C4-2B (cell line): ENCODE data around the gene RAC3.

Experiments
- H3K27ac ChIP-seq: fragments of 450-650 bp; 2 replicates; pipeline ENCODE4 v1.5.1; 2017
- CTCF ChIP-seq: fragments of 450-650 bp; conservative IDR thresholded peaks from 2 replicates; pipeline ENCODE4 v1.5.1; 2017; ENCODE audit warnings: mild to moderate bottlenecking
- ZFX ChIP-seq: fragments of 450-650 bp; IDR thresholded peaks from 2 replicates; pipeline ENCODE4 v1.6.1; 2017

Gene RAC3

GRCh38 chr17:82031303-82031884 is at the start of gene RAC3:
RAC3 (plus strand) TSS chr17:82031678; CDS start chr17:82031762, 84 bp downstream.
- no peak for TF ChIP-seq CTCF
- TF ChIP-seq ZFX = no peak
- peak within 1 kb of the TSS; percentile 97 for H3K27ac ChIP-seq

GRCh38 chr17:81983011-81983638 is 48.4 kb upstream of the RAC3 start:
- no peak overlapping the region for H3K27ac ChIP-seq

GRCh38 chr17:81983639-81984373 is 47.7 kb upstream of the RAC3 start:
- no peak overlapping the region for H3K27ac ChIP-seq
- TF ChIP-seq ZFX (no peak), CTCF (no peak)

More at GRCh38 chr17:81983011-81983638, 48.4 kb upstream of the RAC3 start:
- TF ChIP-seq ZFX = no peak
- no peak for TF ChIP-seq CTCF

- no peak overlapping the region for H3K27ac ChIP-seq
- TF ChIP-seq CTCF = no peak
- no peak for TF ChIP-seq ZFX
Measured at GRCh38 chr17:81984773-81985410, 46.6 kb upstream of the RAC3 start.

- TF ChIP-seq ZFX = no peak
- no peak for TF ChIP-seq CTCF
- H3K27ac ChIP-seq = no peak overlapping the region
Measured at GRCh38 chr17:81986606-81987005, 44.9 kb upstream of the RAC3 start.

- TF ChIP-seq ZFX (no peak), CTCF (no peak)
- no peak overlapping the region for H3K27ac ChIP-seq
Measured at GRCh38 chr17:81987161-81987770, 44.2 kb upstream of the RAC3 start.
